ENCODE results near the gene COX6B1.

DNA sequence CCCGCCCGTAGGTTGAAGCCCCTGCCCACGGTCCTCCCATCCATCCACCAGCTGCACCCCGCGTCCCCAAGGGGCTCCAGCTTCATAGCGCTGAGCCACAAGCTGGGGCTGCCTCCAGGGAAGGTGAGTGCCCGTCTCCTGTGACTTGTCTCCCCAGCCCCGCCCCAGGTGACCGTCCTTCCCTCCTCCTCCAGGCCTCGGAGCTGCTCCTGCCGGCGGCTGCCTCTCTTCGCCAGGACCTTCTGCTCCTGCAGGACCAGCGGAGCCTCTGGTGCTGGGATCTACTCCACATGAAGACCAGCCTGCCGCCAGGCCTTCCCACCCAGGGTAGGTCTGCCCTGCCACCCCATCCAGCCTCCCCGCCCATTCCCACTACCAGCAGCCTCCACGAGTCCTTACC lies 28.1 kb upstream of the COX6B1 start:
- TF ChIP-seq SUZ12 (IDR thresholded peaks at IDR 0.05; ENCODE audit: extremely low read depth, insufficient read depth, insufficient read length) (no peak), YY1 (IDR thresholded peaks at IDR 0.05; ENCODE audit: insufficient read depth, insufficient read length) (no peak), ZNF274 (IDR thresholded peaks at IDR 0.05; ENCODE audit: low read depth, low read length) (no peak)
